HG03103 (cell line): ENCODE results near the gene CNN2.

Source experiments
- ATAC-seq: cut with Tn5 transposase; IDR thresholded peaks from one replicate; pipeline ENCODE4 v1.9.1; 2021; ENCODE audit warnings: low read depth; ENCODE audit not compliant: unreplicated experiment

Gene CNN2

DNA sequence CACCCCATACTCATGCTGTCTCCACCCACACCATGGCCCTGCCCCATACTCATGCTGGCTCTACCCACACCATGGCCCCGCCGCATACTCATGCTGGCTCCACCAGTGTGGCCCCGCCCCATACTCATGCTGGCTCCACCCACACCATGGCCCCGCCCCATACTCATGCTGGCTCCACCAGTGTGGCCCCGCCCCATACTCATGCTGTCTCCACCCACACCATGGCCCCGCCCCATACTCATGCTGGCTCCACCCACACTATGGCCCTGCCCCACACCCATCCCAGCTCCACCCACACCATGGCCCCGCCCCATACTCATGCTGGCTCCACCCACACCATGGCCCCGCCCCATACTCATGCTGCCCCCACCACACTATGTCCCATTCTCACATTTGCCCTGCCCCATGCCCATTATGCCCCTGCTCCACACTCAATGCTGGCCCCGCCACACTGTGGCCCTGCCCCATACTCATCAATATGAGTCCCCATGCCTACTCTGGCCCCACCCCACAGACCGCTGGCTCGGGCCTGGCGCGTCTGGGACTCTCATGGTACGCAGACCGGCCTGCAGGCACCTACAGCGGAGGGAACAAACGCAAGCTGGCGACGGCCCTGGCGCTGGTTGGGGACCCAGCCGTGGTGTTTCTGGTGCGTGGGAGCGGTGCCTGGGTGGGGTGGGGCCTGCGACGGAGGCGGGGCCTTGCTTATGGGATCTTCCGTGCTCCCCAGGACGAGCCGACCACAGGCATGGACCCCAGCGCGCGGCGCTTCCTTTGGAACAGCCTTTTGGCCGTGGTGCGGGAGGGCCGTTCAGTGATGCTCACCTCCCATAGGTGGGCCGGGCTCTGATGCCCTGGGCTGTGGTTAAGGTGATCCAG lies 36.9 kb downstream of the CNN2 start:
- no peak for ATAC-seq

DNA sequence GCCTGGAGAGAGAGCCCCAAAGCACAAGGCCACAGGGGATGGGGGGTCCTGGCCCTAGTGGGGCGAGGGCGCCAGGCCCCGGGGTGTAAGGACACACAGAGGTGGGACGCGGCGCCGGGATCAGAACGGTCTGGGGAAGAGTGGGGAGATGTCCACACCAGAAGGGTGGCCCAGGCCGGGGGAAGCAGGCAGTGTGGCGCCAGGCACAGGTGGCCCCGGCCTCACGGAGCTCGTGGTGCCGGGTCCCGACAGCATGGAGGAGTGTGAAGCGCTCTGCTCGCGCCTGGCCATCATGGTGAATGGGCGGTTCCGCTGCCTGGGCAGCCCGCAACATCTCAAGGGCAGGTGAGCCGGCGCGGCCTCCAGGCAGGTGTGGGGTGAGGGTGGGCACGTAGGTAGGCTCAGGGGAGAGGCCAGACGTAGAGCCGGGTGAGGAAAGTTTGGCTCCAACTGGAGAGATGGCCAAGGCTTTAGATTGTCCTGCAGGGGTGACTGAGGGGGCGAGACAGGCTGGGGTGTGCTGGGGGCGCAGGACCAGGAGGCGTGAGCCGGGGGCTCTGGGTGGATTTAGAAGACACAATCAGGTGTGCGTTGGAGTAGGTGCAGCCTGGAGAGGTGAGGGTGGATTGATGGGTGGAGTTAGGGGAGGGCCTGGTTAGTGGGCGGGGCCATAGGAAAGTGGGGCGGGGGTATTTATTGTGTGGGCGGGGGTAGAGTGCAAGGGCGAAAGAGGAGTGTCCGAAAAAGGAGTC lies 37.7 kb downstream of the CNN2 start:
- ATAC-seq = no peak

DNA sequence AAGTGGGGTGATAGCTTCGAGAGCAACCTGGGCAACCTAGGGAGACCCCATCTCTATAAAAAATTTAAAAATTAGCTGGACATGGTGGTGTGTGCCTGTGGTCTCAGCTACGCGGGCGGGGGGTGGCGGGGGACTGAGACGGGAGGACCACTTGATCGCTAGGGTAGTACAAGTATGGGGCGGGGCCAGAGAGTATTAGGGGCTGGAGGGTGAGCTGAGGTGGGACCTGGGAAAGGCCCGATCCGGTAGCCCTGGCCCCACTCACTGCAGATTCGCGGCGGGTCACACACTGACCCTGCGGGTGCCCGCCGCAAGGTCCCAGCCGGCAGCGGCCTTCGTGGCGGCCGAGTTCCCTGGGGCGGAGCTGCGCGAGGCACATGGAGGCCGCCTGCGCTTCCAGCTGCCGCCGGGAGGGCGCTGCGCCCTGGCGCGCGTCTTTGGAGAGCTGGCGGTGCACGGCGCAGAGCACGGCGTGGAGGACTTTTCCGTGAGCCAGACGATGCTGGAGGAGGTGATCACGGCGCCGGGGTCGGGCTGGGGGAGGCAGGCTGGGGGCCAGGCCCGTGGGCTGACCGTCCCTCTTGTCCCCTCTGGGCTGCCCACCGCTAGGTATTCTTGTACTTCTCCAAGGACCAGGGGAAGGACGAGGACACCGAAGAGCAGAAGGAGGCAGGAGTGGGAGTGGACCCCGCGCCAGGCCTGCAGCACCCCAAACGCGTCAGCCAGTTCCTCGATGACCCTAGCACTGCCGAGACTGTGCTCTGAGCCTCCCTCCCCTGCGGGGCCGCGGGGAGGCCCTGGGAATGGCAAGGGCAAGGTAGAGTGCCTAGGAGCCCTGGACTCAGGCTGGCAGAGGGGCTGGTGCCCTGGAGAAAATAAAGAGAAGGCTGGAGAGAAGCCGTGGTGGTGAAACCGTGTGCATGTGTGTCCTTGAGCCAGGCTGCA lies 38.5 kb downstream of the CNN2 start:
- ATAC-seq = no peak

DNA sequence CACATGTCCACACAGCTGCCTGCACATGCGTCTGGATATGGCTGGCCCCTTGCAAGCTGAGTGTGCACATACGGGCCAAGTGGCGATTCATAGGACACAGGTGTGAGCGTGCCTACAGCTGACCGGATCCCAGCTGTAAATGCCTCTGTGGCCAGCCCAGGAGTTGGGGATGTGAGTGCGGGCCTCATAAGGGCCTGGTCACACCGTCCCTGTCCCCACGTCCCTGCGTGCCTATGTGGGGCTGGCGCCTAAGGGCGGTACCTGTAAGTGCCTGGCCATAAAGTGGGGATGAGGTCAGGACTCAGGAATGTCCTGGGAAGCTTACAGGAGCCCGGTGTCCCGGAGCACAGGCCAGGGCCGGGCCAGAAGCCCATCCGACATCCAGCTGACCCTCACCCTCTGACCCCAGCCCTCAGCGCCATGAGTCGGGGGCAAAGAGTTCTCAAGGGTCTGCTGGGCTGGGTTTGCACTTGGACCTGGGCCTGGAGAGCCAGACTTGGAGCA lies 39.2 kb downstream of the CNN2 start:
- no peak for ATAC-seq

DNA sequence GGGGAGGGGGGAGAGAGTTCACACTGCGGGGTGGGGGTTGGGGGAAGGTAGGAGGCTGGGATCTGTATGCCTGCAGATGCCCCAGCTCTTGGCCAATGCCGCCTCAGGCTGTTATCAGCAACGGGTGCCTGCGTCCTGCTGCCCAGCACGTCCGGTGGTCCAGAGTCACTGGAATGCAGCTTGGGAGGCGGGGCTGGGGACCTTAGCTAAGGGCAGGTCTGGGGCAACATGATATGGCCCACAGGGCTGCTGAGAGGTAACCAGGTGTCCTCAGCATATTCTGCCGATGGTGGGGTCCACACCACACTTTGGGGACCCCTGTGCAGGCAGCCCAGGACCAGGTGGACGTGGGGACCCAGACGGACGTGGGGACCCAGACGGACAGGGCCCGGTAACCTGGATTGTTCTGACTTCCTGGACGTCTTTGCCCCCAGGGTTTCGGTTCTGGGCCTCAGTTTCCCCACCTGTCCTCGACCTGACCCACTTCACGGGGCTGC lies 39.9 kb downstream of the CNN2 start:
- no peak for ATAC-seq

DNA sequence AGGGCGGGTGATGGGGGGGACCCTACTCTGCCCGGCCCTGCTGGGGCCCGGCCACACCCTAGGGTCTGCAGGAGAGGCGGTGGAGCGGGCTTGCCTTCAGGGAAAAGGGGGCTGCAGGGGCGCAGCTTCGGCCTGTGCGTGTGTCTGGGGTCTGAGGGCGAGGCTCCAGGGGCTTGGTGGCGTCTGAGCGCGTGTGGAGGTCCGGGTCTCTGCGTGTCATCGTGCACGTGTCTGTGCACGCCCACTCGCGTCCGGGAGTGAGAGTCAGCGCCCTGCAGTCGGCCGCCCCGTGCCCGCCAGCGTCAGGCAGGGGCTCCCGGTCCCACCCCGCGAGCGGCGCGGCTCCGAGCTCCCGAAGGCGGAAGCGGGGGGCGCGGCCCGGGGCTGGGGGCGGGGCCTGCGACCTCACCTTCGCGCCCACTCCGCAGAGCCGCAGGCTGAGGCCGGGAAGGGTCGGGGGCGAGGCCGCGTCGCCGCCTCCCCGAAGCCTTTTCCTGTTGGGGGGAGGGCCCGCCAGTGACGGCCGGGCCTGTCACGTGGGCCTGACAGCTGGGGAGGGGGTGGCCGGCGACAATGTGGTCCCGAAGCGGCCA lies 40.4 kb downstream of the CNN2 start, which contains the start of gene ARHGAP45:
Gene ARHGAP45, plus strand, starts transcription at position 420 of the 593 bp plus-strand sequence. CDS start 239 bp downstream, outside the sequence.
- ATAC-seq = no peak

DNA sequence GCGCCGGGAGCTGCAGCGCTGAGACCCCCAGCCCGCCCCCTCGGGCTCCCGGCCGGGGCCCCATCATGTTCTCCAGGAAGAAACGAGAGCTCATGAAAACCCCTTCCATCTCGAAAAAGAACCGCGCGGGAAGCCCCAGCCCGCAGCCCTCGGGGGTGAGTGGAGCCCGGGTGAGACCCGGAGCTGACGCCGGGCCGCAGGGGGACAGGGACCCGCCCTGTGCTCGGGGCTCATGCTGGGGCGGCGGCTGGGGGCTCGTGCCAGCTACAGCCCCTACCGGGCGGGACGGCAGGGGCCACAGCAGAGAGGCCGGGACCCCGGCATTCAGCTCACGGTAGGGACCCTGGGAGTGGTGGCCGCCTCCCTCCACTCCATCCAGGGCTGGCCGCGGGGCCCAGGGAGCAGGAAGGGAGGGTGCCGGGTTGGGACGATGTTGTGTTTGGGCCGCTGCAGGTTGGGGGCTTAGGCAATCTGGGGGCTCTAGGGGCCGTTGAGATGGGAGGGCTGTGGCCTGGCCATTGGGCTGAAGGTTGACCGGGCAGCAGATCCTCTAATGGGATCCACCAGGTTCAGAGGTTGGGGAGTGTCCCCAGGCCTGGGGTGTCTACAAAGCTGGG lies 41.0 kb downstream of the CNN2 start:
- no peak for ATAC-seq

DNA sequence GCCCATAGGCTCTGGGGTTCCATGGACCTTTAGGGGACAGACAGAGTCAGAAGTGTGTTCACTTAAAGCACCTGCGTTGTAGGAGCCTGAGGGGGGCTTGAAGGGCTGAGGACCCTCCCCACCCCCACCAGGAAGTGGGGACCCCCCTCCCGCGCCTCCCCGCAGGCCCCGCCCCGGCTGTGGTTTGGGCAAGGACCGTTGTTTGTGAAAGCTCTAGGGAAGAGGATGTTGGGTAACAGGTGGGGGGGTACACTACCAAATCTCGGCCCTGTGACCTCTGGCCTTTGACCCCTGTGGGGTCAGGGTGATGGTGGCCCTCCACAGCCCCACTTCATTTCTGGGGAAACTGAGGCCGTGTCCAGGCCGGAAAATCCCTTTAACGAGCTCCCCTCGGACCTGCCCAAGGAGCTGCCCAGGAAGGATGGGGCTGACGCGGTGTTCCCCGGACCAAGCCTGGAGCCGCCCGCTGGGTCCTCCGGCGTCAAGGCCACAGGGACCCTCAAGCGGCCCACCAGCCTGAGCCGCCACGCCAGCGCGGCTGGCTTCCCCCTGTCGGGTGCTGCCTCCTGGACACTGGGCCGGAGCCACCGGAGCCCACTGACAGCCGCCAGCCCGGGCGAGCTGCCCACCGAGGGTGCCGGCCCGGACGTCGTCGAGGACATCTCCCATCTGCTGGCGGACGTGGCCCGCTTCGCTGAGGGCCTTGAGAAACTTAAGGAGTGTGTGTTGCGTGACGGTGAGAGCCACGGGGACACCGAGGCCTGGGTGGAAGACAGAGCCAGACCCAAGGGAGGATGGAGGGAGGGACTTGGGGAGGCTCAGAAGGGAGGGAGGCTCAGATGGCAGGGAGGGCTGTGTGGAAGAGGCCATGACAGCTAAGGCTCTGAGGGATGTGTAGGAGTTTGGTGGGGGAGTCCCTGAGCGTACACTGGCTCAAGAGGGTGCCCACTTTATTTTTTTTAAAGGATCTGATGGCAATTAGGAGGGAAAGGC lies 41.9 kb downstream of the CNN2 start:
- ATAC-seq = no peak

DNA sequence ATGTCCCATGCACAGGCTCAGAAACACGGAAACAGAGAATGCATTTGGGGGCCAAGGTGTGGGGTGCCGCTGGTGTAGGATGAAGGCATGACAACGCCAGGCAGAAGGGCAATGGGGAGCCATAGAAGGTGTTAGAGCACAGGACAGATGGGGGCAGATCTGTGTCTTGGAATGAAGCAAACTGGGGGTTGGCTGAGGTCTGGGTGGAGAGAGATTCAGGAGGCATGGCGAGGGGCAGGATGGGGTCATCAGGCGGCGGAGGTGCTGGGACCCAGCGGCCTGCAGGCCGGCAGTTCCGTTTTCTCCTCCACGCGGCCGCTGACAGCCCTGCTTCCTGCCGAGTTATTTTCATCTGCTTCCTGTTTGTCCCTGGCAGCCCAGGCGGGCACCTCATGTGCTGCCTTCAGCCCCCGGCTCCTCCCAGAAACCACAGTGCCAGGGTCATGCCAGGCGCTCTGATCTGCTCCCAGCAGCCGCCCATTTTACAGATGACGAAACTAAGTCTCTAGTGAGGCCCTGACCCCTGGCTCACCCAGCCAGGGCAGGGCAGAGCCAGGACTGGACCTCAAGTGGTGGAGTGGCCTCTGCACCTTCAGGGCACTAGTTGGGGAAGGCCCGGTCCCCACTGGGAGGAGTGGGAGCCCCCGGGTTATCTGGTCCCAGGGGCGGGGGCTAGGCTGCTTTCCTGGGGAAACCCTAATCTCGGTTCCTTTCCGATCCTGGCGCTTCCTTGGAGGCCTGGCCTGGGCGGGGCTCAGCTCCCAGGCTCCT lies 42.8 kb downstream of the CNN2 start:
- no peak for ATAC-seq

DNA sequence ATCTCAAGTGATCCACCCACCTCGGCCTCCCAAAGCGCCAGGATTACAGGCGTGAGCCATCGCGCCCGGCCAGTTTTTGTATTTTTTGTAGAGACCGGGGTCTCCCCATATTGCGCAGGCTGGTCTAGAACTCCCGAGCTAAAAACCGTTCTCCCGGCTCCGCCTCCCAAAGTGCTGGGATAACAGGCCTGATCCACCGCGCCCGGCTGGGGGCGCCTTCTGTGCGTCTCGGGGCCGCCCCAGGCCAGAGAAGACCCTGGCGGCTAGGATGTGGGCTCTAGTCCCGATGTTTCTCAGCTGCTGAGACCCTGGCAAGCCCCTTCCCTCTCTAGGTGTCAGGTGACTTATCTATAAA lies 44.1 kb downstream of the CNN2 start:
- no peak for ATAC-seq

DNA sequence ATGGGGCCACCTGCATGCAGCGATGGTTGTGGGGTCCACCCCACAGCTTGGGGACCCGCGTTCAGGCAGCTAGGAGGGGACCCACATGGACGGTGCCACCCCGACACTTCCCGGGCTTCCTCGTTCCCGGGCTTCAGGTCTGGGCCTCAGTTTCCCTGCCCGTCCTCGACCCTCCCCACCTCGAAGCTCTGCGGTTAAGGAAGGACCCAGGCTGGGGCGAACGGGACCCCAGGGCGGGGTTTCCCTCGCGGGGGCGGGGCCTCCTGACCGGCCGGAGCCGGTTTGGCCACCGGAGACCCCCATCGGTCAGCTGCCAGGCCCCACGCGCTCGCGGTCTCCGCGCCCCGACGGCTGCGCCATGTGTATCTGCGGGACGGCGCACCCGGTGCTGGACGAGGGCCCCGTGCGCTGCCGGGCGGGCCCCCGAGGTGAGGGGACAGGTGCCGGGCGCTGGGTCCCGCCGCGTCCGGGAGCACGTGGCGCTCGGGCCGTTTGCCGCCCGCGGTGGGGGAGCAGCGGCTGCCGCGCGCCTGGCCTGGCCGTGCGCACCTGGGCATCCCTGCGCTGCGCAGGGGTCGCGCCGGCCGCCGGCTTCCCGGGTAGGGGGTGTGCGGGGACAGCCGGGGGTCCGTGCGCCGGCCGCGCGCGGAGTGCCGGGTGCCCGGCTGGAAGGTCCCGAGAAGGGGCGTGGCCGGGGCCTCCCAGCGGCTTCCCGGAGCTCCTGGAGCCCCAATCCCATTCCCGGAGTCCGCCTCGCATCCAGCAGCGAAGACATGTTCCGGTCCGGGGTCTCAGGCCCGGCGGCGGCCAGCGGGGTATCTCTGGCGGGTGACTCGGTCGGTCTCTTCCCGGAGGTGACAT lies 44.8 kb downstream of the CNN2 start:
- ATAC-seq = no peak

DNA sequence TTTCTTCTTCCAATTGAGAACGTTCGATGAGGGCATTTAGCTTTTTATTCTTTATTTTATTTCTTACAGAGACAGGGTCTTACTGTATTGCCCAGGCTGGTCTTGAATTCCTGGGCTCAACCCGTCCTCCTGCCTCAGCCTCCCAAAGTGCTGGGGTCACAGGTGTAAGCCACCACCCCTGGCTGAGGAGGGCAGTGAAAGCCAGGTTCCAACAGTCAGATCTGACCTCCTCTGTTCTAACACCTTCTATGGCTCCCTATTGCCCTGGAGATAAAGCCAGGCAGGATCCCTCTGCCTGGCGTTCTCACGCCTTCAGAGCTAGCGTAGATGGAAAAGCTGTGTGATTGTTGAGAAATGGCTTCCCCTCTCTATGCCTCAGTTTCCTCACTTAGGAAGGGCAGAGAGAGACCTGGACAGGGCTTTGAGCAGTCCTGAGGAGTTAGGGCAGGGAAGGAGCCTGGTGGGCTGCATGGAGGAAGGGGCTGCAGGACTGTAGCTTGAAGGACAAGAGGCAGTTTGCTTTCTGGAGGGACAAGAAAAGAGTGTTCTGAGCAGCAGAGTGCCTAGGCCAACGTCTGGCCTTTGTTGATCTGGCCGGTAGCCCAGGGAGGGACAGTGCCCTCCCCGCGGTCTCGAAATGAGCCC lies 46.1 kb downstream of the CNN2 start:
- ATAC-seq = no peak

DNA sequence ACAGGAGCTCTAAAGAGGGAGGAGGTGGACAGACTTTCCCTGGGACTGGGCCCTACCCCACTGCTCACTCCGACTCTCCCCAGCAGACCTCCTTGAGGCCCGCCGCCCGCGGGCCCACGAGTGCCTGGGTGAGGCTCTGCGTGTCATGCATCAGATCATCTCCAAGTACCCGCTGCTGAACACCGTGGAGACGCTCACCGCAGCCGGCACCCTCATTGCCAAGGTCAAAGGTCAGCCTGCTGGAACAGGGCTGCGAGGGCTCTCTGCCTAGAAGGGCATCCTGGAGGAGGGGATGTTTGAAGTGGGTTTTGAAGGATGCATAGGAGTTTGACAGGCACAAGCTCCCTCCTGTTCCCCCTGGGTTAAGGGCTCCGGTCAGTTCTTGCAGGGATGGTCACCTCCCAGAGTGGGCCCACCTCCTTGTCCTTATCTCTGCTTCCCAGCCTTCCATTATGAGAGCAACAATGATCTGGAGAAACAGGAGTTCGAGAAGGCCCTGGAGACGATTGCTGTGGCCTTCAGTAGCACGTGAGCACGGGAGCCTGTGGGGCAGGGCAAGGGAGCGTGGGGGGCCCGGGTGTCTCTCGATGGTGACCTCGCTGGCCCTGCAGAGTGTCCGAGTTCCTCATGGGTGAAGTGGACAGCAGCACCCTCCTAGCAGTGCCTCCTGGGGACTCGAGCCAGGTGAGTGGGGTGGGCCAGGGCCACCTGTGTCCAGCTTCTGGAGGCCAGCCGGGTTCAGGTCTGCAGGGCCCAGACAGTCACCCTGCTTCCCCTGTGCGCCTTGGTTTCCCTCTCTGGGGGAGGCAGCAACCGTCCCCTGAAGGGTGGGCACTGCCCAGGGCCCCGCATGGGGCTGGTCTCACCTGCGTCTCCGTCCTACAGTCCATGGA lies 46.9 kb downstream of the CNN2 start:
- no peak for ATAC-seq

DNA sequence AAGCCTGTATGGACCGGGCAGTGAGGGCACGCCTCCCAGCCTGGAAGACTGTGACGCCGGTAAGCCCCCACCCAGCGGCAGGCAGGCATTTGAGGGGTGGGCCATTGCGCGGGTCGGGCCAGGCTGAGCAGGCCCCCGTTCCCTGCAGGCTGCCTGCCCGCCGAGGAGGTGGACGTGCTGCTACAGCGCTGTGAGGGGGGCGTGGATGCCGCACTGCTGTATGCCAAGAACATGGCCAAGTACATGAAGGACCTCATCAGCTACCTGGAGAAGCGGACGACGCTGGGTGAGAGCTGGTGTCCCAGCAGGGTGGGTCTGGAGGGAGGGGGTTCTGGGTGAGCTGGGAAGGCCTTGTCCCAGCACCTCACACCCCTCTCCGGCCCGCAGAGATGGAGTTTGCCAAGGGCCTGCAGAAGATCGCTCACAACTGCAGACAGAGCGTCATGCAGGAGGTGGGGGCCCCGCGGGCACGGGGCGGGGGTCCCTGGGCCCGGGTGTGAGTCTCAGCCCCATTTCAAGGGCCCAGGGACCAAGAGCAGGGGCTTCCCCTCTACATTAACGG lies 47.6 kb downstream of the CNN2 start:
- ATAC-seq = no peak
